Left lobe of liver (tissue), 2 donors: Measurements from ENCODE around the gene KRTAP1-3. TPM values are rescaled to one million over a fixed set of nuclear protein-coding genes. Genes with fewer than 3 reads are reported as not detected.
"Not testable (repeated sequence)": the region's sequence is repeated elsewhere in the genome, so short reads cannot be mapped to it uniquely, and the experiment has no call there.

ENCODE experiments used
- ATAC-seq: fragments of 200-7000 bp; cut with Tn5 transposase; one replicate; pipeline ENCODE4 v1.9.1; 2020; ENCODE audit warnings: mild to moderate bottlenecking, moderate library complexity
- DNase-seq: peaks from one replicate; pipeline ENCODE4 v3.0.0-alpha.2; 2020; ENCODE audit warnings: low spot score
- total RNA-seq: library from RNA; stranded (reverse); gene quantifications from one replicate; pipeline ENCODE4 v1.2.1, GENCODE V29; 2021
- donor health status: DM: no; HTN: no; CAD: no; lungs with moderate emphysema.
- donor health status: DM: no; HTN: yes; CAD: no.

Gene KRTAP1-3
- total RNA-seq, 1 donor from 2014 or later, result not detected

DNA sequence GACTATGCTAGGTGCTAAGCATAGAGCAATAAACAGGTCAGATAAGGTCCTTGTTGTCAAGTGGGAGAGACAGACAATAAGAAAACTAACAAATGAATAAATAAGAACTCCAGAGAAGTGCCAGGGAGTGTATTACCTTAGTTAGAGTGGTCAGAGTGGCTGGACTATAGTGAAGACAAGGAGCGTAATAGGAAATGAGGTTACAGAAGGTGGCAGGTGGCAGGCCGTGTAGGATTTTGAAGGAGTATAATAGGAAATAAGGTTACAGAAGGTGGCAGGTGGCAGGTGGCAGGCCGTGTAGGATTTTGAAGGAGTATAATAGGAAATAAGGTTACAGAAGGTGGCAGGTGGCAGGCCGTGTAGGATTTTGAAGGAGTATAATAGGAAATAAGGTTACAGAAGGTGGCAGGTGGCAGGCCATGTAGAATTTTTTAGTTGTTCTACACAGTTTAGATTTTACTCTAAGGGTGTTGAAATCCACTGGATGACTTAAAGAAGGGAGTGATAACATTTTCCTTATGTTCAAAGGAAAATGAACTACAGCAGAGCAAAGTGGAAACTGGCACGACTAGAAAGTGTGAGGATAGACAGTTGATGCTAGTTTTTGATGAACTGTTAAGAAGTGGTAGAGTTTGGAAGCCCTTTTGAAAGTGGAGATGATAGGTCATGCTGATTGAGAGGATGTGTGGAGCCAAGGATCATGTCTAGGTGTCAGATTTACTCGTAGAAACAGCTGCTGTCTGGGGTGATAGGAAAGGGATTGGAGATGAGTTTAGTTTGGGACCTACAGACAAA is 22.2 kb downstream of the KRTAP1-3 start:
- DNase-seq, result no peak
- no peak for ATAC-seq

DNA sequence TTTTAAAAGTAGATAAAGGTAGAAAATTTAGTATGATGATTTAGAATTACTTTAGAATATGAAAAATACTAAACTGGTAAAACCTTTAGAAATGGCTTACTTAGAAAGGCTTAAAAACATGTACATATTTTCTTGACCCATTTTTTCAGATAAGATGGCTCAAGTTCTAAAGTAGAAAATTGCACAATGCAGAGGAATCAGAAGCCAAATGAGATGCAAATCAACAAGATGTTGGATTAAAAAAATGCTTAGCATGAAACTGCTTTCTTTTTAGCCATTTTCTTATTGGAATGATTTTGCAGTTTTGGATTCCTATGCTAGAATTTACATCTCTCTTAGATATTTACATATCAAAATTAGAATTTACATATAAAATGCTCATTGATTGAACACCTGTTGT is 24.2 kb downstream of the KRTAP1-3 start:
- DNase-seq (no peak), ATAC-seq (no peak)

DNA sequence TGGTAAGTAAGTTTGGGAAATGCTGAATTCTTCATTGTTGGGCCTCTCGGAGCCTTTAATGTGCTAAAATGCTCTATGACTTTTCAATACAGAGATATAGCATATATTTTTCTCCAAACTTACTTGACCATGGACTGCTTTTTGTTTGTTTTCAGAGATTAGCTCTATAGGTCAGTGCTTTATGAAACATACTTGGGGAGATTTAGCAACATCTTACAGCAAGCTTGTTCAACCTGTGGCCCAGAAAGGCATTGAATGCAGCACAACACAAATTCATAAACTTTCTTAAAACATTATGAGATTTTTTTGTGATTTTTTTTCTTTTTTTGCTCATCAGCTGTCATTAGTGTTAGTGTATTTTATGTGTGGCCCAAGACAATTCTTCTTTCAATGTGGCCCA is 24.7 kb downstream of the KRTAP1-3 start:
- DNase-seq, result no peak

DNA sequence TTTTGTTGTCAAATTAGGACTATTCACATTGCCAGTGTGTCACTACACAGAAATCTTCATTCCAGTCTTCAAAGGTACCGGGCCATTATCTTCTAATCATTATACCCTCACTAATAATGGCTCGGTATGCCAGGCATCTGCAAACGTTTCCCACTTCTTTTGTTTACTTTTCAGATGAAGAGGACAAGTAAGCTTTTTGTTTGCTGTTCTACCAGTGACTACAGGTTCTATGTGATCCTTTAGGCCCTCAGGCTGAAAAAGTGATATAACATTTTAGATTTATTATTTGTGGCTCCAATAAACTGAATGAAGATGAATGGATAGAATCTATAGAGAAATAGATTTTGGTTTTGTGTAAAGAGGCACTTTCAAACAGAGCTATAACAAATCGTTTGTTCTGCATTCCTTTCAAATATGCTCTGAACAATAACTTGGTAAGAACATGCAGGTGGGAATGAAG is 25.3 kb downstream of the KRTAP1-3 start:
- ATAC-seq (no peak), DNase-seq (no peak)

More for the DNA sequence above, 24.7 kb downstream of the KRTAP1-3 start:
- no peak for ATAC-seq

DNA sequence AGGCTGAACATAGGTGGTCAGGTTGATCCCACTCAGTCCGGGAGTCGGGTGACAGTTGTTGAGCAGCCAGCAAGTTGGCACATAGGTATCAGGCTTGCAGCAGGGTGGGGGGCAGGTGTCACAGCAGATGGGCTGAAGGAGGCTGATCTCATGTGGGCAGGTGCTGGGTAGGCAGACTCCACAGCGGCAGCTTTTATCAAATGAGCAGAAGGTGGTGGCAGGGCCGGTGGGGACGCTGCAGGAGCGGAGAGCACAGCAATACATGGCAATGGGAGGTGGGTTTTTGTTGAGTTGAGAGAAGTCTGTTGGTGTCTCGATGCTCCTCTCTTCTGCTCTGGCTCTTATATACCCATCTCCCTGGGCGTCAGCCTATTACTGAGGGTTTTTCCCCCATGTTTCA is 25.9 kb downstream of the KRTAP1-3 start, which contains the start of gene KRTAP3-1:
KRTAP3-1 (minus strand) TSS at position 318 of the 400 bp plus-strand sequence; CDS start at position 264, 54 bp downstream.
- no peak for DNase-seq

DNA sequence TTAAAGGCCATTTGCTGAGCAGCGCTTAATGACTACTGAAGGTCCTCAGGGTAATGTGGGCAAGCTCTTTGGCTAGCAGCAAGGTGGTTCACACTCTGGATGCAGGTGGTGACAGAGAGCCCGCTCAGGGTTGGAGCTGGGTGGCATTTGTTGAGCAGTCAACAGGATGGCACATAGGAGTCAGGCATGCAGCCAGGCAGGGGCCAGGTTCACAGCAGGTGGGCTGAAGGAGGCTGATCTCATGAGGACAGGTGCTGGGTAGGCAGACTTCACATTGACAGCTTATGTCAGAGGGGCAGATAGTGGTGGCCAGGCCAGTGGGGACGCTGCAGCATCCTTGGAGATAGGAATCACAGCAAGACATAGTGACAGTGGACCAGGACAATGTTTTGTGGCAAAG is 30.3 kb downstream of the KRTAP1-3 start:
- ATAC-seq, result no peak
- no peak for DNase-seq

More for the DNA sequence above, 25.9 kb downstream of the KRTAP1-3 start, which contains the start of gene KRTAP3-1:
- no peak for ATAC-seq

DNA sequence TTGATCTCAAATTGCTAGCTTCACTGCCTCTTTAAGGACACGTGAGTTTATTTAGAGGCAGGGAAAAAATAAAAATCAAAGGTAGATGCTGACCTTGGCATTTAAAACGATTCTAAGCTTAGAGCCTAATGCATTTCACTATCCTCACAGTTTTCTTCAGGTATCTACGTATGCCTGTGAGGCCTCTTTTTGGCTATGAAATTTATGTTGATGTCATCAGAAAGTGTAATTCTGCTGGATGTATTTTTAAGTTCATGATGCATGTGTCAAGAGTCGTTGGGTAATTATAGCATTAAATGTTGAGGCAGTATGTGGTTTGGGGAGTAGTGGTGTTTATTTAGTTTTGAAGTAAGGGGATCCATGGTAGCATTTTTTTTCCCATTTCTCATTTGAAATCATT is 30.7 kb downstream of the KRTAP1-3 start:
- ATAC-seq (no peak), DNase-seq (no peak)

DNA sequence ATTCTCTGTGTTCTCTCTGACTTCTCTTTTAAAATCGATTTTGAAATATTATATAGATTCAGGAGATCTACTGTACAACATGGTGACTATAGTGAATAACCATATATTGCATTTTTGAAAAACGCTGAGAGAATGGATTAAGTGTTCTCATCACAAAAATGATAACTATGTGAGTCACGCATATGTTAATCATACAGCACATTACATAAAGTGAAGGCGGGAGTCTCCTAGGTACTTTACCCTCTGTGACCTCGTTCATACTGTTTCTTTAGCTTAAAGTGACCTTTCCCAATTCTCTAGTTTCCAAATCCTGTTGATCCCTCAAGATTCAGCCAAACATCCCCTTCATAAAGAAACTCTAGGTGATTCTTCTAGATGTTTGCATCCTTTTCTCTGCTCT is 31.9 kb downstream of the KRTAP1-3 start:
- DNase-seq (no peak), ATAC-seq (no peak)

DNA sequence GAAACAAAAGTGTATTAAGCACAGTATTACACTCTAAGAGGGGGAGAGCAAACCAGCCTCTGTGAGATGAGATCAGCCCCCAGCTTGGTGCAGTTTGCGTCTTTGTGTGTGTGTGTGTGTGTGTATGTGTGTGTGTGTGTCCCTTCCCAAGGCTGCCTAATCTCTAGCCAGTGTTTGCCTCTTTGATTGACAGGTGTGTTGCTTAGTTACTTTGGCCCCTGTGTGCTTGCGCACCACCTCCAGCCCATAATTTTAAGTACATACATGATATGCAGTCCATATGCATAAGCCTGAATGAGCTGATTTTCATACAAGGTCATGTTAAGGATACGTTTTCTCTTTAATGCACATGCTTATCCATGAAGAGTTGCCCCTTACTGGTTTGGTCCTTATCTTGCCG is 32.9 kb downstream of the KRTAP1-3 start:
- no peak for ATAC-seq

DNA sequence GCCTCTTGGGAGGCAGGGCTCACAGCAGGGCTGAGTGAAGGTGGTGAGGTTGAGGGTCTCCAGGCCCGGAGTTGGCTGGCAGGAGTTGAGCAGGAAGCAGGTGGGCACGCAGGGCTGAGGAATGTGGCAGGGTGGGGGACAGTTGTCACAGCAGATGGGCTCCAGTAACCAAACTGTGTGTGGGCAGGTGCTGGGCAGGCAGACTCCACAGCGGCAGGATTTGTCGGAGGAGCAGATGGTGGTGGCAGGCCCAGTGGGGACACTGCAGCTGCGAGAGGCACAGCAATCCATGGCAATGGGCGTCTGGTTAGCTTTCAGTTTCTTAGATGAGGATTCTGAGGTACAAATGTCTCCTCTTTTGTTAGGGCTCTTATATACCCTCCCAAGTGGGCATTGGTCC is 35.1 kb downstream of the KRTAP1-3 start, which contains the start of gene KRTAP3-2:
KRTAP3-2 (minus strand) TSS at position 344 of the 400 bp plus-strand sequence; CDS start at position 291, 53 bp downstream.
- not testable (repeated sequence) for DNase-seq, ATAC-seq

More for the DNA sequence above, 32.9 kb downstream of the KRTAP1-3 start:
- no peak for DNase-seq

DNA sequence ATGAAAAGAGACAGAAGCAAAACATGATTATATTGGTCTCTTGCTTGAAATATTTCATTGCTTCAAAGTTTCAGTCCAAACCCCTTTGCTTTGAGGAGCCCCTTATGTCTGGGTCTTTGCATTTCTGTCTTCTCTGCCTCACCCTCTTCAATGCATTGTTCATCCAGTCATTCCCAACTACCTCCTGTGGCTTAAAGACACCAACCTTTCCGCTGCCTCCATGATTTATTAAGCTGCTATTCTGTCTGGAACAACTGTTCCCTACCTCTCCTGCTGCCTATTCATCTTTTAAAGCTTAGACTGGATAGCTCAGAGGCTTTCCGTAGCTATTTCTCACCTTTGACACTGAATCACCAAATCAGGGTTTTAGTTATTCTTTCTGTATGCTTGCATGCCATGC is 37.3 kb downstream of the KRTAP1-3 start:
- ATAC-seq (no peak), DNase-seq (no peak)

DNA sequence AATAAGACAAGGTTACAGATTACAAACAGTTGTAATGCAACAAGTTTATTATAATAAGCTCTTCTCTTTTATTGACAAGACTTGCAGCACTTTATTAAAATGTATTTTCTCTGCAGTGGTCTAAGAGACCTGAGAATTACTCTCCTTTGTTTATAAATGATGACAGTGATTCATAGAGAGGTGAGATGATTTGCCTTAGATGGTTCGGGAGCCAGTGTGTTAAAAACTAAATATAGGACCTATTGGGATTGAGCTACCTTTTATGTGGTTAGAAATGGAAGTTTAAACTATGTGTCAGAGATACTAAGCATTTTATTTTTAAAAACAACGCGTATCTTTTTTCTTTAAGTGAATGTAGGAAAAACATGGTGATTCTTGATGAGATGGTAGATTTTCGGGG is 37.8 kb downstream of the KRTAP1-3 start:
- no peak for DNase-seq
- ATAC-seq, result no peak

DNA sequence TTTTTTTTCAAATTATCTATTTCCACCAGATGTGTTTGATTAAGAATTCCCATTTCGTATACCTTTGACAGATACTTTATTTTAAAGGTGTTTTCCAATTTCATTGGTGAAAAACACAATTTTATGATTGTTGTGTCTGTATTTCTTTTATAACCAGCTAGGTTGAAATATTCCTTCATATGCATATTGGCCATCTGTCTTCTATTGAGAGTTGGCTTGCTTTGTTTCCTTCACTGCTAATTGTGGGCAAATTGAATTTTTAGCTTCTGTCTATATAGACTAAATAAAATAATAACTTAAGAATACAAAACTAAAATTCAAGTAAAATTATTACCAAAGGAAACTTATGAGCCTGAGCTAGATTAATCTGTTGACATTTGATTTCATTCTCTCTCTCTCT is 39.6 kb downstream of the KRTAP1-3 start:
- DNase-seq (no peak), ATAC-seq (no peak)

DNA sequence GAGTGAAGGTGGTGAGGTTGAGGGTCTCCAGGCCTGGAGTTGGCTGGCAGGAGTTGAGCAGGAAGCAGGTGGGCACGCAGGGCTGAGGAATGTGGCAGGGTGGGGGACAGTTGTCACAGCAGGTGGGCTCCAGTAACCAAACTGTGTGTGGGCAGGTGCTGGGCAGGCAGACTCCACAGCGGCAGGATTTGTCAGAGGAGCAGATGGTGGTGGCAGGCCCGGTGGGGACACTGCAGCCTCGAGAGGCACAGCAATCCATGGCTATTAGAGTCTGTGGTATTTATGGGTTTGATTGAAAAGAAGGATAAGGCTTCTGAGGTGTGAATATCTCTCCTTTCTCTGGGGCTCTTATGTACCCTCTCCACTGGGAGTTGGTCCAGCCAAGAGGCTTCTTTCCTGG is 40.8 kb downstream of the KRTAP1-3 start, which contains the start of gene KRTAP3-3:
KRTAP3-3 (minus strand) TSS at position 326 of the 400 bp plus-strand sequence; CDS start at position 259, 67 bp downstream.
- DNase-seq (no peak), ATAC-seq (no peak)

DNA sequence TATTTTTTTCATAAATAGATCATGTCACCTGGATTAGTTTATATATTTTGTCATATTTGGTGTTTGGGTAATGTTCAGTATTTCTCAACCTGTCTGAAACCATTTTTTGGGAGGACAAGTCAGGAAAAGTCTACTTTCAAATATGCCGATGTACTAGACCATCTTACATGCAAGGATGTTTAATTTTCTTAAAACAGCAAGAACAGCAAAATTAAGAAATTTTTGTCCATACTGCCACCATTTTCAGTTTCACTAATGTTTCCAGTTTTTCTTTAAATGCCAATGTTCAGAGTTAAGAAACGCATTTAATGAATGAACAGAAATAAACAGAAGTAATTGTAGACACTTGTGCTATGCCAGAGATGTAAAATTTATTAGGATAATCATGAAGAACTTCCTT is 41.6 kb downstream of the KRTAP1-3 start:
- ATAC-seq, result no peak

DNA sequence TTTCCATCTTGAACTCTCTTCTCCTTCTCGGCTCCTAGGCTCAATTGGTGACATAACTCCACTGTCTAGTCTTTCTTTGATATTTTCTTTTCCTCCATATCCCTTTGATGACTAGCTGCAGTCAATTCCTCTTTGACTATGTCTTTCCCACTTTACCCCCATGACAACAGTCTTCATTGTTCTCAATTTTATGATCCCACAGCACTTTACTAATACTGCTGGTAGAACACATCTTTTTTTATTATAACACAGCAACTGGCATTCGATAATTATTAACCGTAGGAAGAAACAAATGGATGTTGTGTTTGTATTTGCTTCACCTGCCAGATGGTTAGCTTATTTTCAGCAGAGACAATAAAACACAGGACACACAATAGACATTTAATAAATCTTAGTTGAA is 42.0 kb downstream of the KRTAP1-3 start:
- no peak for ATAC-seq
- DNase-seq, result no peak

More for the DNA sequence above, 41.6 kb downstream of the KRTAP1-3 start:
- DNase-seq, result no peak

DNA sequence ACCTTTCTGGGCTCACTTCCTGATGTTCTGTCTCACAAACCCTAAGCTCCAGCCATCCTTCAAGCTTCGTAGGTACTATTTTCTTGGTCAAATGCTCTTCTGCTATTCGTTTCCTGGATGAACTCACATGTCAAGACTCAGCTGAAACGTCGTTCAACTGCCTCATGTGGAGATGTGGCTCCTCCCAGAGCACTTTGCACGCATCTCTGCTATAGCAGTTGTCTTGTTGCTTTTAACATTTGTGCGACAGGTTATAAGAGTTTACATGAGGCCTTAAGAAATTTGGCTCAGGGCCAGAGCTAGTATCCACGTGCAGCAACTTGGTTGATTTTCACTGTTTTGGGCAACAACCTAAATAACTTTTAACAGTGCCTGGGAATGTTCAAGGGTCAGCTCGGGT is 47.8 kb downstream of the KRTAP1-3 start:
- no peak for ATAC-seq
- no peak for DNase-seq

DNA sequence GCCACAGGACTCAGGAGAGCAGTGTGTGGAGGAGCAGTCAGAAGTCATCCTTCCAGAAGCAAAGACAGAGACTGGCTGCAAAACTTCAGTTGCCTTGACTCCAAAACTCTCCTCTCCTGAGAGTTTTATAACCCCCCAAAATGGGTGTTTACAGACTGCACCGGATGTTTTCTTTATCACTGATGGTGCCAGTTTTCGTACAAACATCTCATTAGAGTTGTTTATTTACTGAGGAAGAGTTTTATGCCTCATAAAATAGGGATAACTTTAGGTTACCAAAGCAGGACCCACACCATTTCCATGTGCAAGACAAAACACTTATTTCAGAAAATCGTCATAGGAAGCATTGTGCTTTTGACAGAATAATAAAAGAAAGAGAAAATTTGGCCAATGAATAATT is 50.4 kb downstream of the KRTAP1-3 start, which contains the start of gene KRT40:
KRT40 (minus strand) TSS at position 101 of the 400 bp plus-strand sequence; CDS start at position 48, 53 bp downstream.
- ATAC-seq (no peak), DNase-seq (no peak)
